CD8-positive, alpha-beta memory T cell (primary cell): ENCODE data around the gene S100A14. TPM values are rescaled to one million over a fixed set of nuclear protein-coding genes. Genes with fewer than 3 reads are reported as not detected.

Experiments used
- CTCF ChIA-PET: fragments of 350-600 bp; sonication (Branson Sonifier 250); formaldehyde crosslinking; loops from one replicate; lab custom pipeline; 2021; ENCODE audit warnings: antibody characterized with exemption; lab: Charles Lee
- POLR2A ChIA-PET: fragments of 350-600 bp; sonication (Branson Sonifier 250); formaldehyde crosslinking; loops from one replicate; lab custom pipeline; 2021; ENCODE audit warnings: antibody characterized with exemption; lab: Charles Lee
- DNase-seq, 5 donors: peaks; one replicate each; pipeline versions ENCODE4 v3.0.0 to v3.0.0-alpha.2; 2020 to 2022; ENCODE audit warnings: mixed read lengths in 1 of 5
- H3K27ac ChIP-seq: one replicate; pipeline ENCODE4 v1.7.0; 2013; ENCODE audit warnings: low read depth, mild to moderate bottlenecking, low read length, moderate library complexity
- H3K27me3 ChIP-seq: 2 replicates; pipeline ENCODE4 v1.7.0; 2013; ENCODE audit warnings: low read length, mild to moderate bottlenecking; ENCODE audit not compliant: insufficient read depth, poor library complexity, severe bottlenecking
- H3K36me3 ChIP-seq: 2 replicates; pipeline ENCODE4 v1.7.0; 2013; ENCODE audit warnings: mild to moderate bottlenecking, low read length, moderate library complexity; ENCODE audit not compliant: insufficient read depth
- H3K4me1 ChIP-seq: 2 replicates; pipeline ENCODE4 v1.7.0; 2013; ENCODE audit warnings: mild to moderate bottlenecking, low read length, moderate library complexity; ENCODE audit not compliant: insufficient read depth
- H3K4me3 ChIP-seq: 2 replicates; pipeline ENCODE4 v1.7.0; 2013; ENCODE audit warnings: mild to moderate bottlenecking, low read length
- H3K9me3 ChIP-seq: 2 replicates; pipeline ENCODE4 v1.7.0; 2013; ENCODE audit warnings: mild to moderate bottlenecking, low read length
- H3K27ac Mint-ChIP-seq, 8 donors: one replicate each; pipeline ENCODE4 v1.8.0; 2020 to 2021; ENCODE audit warnings: mixed read lengths in 8 of 8, mild to moderate bottlenecking in 6 of 8, inconsistent platforms in 3 of 8, moderate library complexity in 3 of 8
- H3K27me3 Mint-ChIP-seq, 2 donors: one replicate each; pipeline ENCODE4 v1.8.0; 2020 to 2021; ENCODE audit warnings: mixed read lengths in 2 of 2, mild to moderate bottlenecking in 1 of 2, moderate library complexity in 1 of 2
- H3K36me3 Mint-ChIP-seq, 3 donors: one replicate each; pipeline ENCODE4 v1.8.0; 2020 to 2021; ENCODE audit warnings: mixed read lengths in 3 of 3, inconsistent platforms in 1 of 3, mild to moderate bottlenecking in 1 of 3
- H3K4me1 Mint-ChIP-seq, 3 donors: one replicate each; pipeline ENCODE4 v1.8.0; 2020 to 2021; ENCODE audit warnings: mixed read lengths in 3 of 3, inconsistent platforms in 1 of 3, mild to moderate bottlenecking in 1 of 3
- H3K4me3 Mint-ChIP-seq, 7 donors: one replicate each; pipeline ENCODE4 v1.8.0; 2020 to 2021; ENCODE audit warnings: mixed read lengths in 7 of 7, mild to moderate bottlenecking in 6 of 7, moderate library complexity in 4 of 7, inconsistent platforms in 2 of 7
- H3K9me3 Mint-ChIP-seq, 5 donors: one replicate each; pipeline ENCODE4 v1.8.0; 2020 to 2022; ENCODE audit warnings: mixed read lengths in 5 of 5, mild to moderate bottlenecking in 3 of 5, moderate library complexity in 2 of 5, inconsistent platforms in 1 of 5
- polyA plus RNA-seq: library from polyadenylated mRNA; unstranded; fragments of 300-500 nt; fragmentation: Illumina TruSeq; gene quantifications from one replicate; pipeline ENCODE4 v1.2.3, GENCODE V29; 2021
- total RNA-seq, 2 experiments: library from RNA; stranded (reverse); gene quantifications; one replicate each; pipeline ENCODE4 v1.2.3, GENCODE V29; 2021

Gene S100A14
- total and polyA plus RNA-seq, 3 experiments from 2014 or later: not detected

DNA sequence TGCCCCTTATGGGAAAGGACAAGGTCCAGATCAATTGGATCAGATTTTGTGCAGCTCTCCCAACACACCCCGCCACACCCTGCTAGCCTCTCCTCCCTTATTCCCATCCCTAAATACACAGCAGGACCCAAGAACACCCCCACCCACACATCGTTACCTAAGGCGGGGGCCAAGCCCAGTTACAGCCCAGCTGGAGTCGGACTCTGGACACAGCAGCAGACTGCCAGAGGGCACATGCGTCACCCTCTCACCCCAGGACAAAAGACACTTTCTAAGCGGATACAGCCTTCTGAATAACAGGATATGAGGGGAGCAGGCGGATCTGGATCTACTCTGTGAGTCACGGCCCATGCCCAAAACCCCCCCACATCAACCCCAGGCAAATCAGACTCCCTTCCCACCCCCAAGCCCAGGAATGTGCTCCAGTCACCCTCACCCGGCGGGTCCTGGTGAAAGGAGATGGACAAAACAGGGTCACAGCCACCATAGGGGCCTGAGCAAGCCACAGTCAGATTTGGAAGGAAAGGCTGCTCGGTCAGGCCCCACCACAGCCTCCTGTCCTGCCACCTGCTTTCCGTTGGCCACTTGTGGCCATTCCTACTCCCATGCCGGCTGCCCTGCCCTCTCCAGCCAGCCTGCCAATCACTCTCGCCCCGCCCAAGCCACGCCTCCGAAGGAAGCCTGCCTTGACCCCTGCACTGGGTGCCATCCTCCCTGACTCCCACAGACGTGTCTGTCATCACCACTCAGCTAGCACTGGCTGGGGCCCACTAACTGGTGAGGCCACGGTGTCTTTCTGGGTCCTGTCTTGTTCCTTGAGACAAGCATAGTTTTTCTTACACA is 7.2 kb downstream of the S100A14 start:
- Mint-ChIP-seq H3K9me3 (no peaks in the 10 kb centered on the region), H3K27ac (peak overlapping the region in 1 of 8 donors; percentile 73), H3K4me3 (no peak overlapping the region), H3K36me3 (no peaks in the 10 kb centered on the region), H3K27me3 (peaks cover 0 to 1% of the 10 kb centered on the region in 2 donors), H3K4me1 (no peaks in the 10 kb centered on the region)
- no peak for DNase-seq
- Histone ChIP-seq H3K9me3 (no peaks in the 10 kb centered on the region), H3K27ac (no peak overlapping the region), H3K4me1 (no peaks in the 10 kb centered on the region), H3K27me3 (no peaks in the 10 kb centered on the region), H3K4me3 (no peak overlapping the region), H3K36me3 (no peaks in the 10 kb centered on the region)
- ChIA-PET POLR2A (no interaction called here), CTCF (no interaction called here)

DNA sequence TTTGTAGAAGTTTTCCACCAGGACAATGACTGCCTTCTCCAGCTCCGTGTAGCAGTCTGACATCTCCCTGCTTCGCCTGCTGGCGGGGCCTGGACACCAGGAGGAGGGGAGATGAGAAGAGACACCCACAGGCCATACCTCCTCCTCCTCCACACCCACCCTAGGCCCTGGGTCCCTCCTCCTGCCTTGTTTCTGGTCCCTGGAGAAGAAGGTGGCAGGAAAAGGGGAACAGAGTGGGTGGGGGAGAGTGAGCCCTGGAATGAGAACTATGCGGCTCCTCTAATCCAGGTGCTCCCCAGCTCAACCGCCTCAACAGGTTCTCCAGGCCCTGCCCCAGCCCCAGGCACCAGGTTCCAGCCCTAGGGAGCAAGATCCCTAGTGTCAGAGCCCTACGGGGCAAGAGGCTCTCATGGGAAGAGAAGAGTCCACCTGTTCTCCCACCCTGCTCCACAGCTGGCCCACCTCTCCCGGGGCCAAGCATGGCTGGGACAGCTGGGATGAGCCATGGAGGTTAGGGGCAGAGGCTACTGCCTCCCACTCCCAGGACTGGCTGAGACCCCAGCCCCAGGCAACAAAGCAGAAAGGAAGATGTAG is 7.9 kb downstream of the S100A14 start:
- no peak overlapping the region for H3K4me3 ChIP-seq
- no peaks in the 10 kb centered on the region for H3K36me3 ChIP-seq
- H3K27me3 Mint-ChIP-seq: peaks cover 0 to 1% of the 10 kb centered on the region in 2 donors
- H3K27ac ChIP-seq: no peak overlapping the region
- no peak for DNase-seq
- H3K4me3 Mint-ChIP-seq: no peak overlapping the region
- H3K9me3 ChIP-seq: no peaks in the 10 kb centered on the region
- no peak overlapping the region for H3K27ac Mint-ChIP-seq
- CTCF ChIA-PET: no interaction called here
- no peaks in the 10 kb centered on the region for H3K9me3 Mint-ChIP-seq
- POLR2A ChIA-PET: no interaction called here
- H3K36me3 Mint-ChIP-seq: no peaks in the 10 kb centered on the region
- H3K27me3 ChIP-seq: no peaks in the 10 kb centered on the region
- H3K4me1 Mint-ChIP-seq: no peaks in the 10 kb centered on the region
- H3K4me1 ChIP-seq: no peaks in the 10 kb centered on the region

DNA sequence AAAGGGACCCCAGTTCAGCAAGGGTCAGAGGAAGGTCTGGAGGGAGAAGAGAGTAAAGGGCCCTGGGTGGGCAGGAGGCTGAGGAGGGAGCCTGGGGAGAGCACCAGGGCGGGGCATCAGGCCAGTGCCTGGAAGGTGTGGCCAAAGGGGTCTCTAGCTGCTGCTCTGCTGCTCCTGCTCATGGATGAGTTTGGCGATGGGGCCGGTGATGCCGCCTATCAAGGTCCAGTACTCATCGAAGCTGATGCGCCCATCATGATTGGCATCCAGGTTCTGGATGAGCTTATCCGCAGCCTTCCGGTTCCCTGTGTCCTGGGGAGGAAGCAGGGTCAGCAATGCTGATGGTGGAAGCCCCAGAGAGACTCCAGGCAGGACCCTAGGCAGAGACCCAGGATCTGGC is 8.7 kb downstream of the S100A14 start:
- H3K9me3 ChIP-seq: no peaks in the 10 kb centered on the region
- Mint-ChIP-seq H3K27me3 (peaks cover 0 to 1% of the 10 kb centered on the region in 2 donors), H3K9me3 (no peaks in the 10 kb centered on the region), H3K4me1 (no peaks in the 10 kb centered on the region), H3K36me3 (no peaks in the 10 kb centered on the region), H3K4me3 (peak overlapping the region in 1 of 7 donors; percentile 74), H3K27ac (no peak overlapping the region)
- no peak overlapping the region for H3K4me3 ChIP-seq
- ChIA-PET CTCF (no interaction called here), POLR2A (no interaction called here)
- H3K27ac ChIP-seq: no peak overlapping the region
- no peaks in the 10 kb centered on the region for H3K27me3 ChIP-seq
- DNase-seq: no peak
- H3K36me3 ChIP-seq: no peaks in the 10 kb centered on the region
- no peaks in the 10 kb centered on the region for H3K4me1 ChIP-seq

DNA sequence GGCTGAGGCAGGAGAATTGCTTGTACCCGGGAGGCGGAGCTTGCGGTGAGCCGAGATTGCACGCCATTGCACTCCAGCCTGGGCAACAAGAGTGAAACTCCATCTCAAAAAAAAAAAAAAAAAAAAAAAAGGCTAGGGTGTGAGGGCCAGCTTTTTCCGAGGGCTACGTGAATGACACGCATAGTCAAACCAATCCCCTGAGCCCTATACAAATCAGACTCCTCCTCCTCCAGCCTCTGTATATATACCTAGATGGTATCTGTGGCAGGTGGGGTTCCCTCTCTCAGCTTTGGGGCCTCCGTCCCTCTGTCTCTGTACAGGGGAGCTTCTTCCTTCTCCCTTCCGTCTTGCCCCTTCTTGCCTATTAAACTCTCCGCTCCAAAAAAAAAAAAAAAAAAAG is 9.9 kb downstream of the S100A14 start:
- no peaks in the 10 kb centered on the region for H3K9me3 Mint-ChIP-seq
- H3K27ac ChIP-seq: no peak overlapping the region
- H3K4me1 ChIP-seq: no peaks in the 10 kb centered on the region
- no peak overlapping the region for H3K27ac Mint-ChIP-seq
- no peaks in the 10 kb centered on the region for H3K36me3 ChIP-seq
- ChIA-PET CTCF (interaction anchor here (0.8 kb wide), 1 partner anchor 36 kb away, joined by 3 read pairs; no protein-coding TSS in a partner anchor), POLR2A (no interaction called here)
- H3K27me3 ChIP-seq: no peaks in the 10 kb centered on the region
- DNase-seq: no peak
- H3K4me3 ChIP-seq: no peak overlapping the region
- no peak overlapping the region for H3K4me3 Mint-ChIP-seq
- no peaks in the 10 kb centered on the region for H3K36me3 Mint-ChIP-seq
- no peaks in the 10 kb centered on the region for H3K9me3 ChIP-seq
- H3K27me3 Mint-ChIP-seq: peaks cover 0 to 3% of the 10 kb centered on the region in 2 donors
- H3K4me1 Mint-ChIP-seq: no peaks in the 10 kb centered on the region

DNA sequence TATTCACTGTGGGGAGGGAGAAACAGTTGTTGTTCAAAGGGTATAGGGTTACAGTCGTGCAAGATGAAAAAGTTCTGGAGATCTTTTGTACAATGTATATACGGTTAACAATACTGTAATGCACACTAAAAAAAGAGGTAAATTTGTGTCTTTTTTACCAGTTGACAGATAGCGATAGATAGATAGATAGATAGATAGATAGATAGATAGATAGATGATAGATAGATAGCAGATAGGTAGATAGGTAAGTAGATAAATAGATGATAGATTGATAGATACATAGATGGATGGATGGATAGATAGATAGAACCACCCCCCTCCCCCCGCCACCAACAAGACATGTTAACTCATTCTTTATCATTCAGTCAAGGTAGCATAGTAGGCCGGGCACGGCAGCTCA is 13.4 kb downstream of the S100A14 start:
- no peaks in the 10 kb centered on the region for H3K9me3 ChIP-seq
- Mint-ChIP-seq H3K27me3 (peaks cover 0 to 3% of the 10 kb centered on the region in 2 donors), H3K36me3 (no peaks in the 10 kb centered on the region), H3K4me3 (no peak overlapping the region), H3K27ac (peak overlapping the region in 1 of 8 donors; percentile 39), H3K4me1 (peaks cover 0 to 4% (median 3%) of the 10 kb centered on the region in 3 donors), H3K9me3 (no peaks in the 10 kb centered on the region)
- no peaks in the 10 kb centered on the region for H3K27me3 ChIP-seq
- CTCF ChIA-PET: no interaction called here
- no peak overlapping the region for H3K4me3 ChIP-seq
- H3K4me1 ChIP-seq: no peaks in the 10 kb centered on the region
- POLR2A ChIA-PET: no interaction called here
- H3K27ac ChIP-seq: no peak overlapping the region
- DNase-seq: no peak
- no peaks in the 10 kb centered on the region for H3K36me3 ChIP-seq

DNA sequence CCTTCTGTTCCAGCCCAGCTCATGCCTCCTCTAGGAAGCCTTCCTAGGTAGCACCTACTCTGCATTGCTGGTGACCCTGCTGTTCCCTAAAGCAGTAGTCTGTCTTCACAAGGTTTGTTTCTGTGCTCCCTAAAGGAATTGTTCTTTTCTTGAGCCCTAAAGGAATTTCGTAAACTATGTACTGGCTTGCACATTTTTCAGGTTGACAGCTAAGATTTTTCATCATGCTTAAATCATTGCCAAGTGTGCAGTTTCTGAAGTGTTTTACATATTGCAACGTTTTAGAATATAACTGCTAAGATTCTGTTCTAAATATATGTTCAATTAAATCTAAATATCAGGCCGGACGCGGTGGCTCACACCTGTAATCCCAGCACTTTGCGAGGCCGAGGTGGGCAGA is 16.3 kb downstream of the S100A14 start:
- H3K27me3 ChIP-seq: no peaks in the 10 kb centered on the region
- Mint-ChIP-seq H3K9me3 (no peaks in the 10 kb centered on the region), H3K4me1 (peaks cover 0 to 4% (median 3%) of the 10 kb centered on the region in 3 donors), H3K4me3 (no peak overlapping the region), H3K27ac (peak overlapping the region in 1 of 8 donors; percentile 72), H3K27me3 (peaks cover 0 to 1% of the 10 kb centered on the region in 2 donors), H3K36me3 (no peaks in the 10 kb centered on the region)
- no peaks in the 10 kb centered on the region for H3K9me3 ChIP-seq
- no peak overlapping the region for H3K27ac ChIP-seq
- DNase-seq: no peak
- ChIA-PET CTCF (no interaction called here), POLR2A (no interaction called here)
- H3K4me3 ChIP-seq: no peak overlapping the region
- no peaks in the 10 kb centered on the region for H3K36me3 ChIP-seq
- no peaks in the 10 kb centered on the region for H3K4me1 ChIP-seq

DNA sequence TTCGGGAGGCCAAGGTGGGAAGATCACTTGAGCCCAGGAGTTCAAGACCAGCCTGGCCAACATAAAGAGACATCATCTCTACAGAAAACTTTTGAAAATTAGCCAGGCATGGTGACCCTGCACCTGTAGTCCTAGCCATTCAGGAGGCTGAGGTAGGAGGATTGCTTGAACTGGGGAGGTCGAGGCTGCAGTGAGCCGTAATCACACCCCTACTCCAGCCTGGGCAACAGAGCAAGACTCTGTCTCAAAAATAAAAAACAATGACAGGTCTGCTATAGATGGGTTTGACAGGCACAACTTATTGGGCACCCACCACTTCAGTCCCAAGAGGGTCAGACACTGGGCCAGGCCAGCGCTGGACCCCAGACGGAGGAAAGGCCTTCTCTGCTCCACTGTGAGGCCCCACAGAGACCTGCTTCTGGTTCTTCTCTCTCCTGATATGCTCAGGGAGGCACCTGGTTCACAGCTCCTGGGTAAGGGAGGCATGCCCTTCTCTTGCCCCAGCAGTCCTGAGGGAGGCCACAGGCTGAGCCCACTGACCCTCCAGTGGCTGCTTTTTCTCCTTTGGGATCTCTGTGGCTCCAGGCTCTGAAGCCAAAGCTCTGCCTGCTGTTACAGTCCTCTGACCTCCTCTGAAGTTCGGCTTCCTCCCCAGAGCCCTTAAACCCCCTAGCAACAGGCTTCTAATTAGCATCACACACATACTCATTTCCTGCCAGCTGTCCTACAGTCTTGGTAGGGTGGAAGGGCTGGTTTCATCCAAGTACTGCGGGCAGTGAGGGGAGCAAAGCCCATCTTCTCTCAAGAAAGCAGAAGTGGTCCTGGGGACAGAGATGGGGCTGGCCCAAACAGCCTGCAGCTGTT is 17.6 kb downstream of the S100A14 start:
- H3K27ac Mint-ChIP-seq: peak overlapping the region in 1 of 8 donors; percentile 37
- no peaks in the 10 kb centered on the region for H3K36me3 ChIP-seq
- no peaks in the 10 kb centered on the region for H3K9me3 ChIP-seq
- H3K4me1 Mint-ChIP-seq: peaks cover 0 to 4% (median 3%) of the 10 kb centered on the region in 3 donors
- H3K9me3 Mint-ChIP-seq: no peaks in the 10 kb centered on the region
- H3K27me3 Mint-ChIP-seq: peaks cover 0 to 1% of the 10 kb centered on the region in 2 donors
- no peak overlapping the region for H3K4me3 Mint-ChIP-seq
- no peaks in the 10 kb centered on the region for H3K4me1 ChIP-seq
- no peaks in the 10 kb centered on the region for H3K36me3 Mint-ChIP-seq
- POLR2A ChIA-PET: no interaction called here
- DNase-seq: no peak
- no peak overlapping the region for H3K4me3 ChIP-seq
- H3K27ac ChIP-seq: no peak overlapping the region
- no peaks in the 10 kb centered on the region for H3K27me3 ChIP-seq
- CTCF ChIA-PET: interaction anchor here (1.1 to 1.3 kb wide), 2 partner anchors 88 to 104 kb away, joined by 3 read pairs; no protein-coding TSS in a partner anchor
